Left kidney (tissue), 2 donors: ENCODE results near the gene PCDHGC3. TPM values are rescaled to one million over a fixed set of nuclear protein-coding genes. Genes with fewer than 3 reads are reported as not detected.

Experiments used
- DNase-seq: peaks from one replicate; pipeline ENCODE4 v3.0.0-alpha.2; 2013
- polyA plus RNA-seq: library from polyadenylated mRNA; unstranded; fragments of 120-200 nt; gene quantifications from one replicate; pipeline ENCODE4 v1.2.1, GENCODE V29; 2013; ENCODE audit not compliant: insufficient read length

The PCDHGC3 gene
- polyA plus RNA-seq, 1 donor: 99.2 TPM

- DNase-seq: no peak
Observed at GRCh38 chr5:141507387-141508091, 31.8 kb downstream of the PCDHGC3 start.

- no peak for DNase-seq
Observed at GRCh38 chr5:141508440-141508797, 32.7 kb downstream of the PCDHGC3 start.

GRCh38 chr5:141508798-141509611 is 33.2 kb downstream of the PCDHGC3 start:
- DNase-seq: peak; percentile 89

- DNase-seq: no peak
Observed at GRCh38 chr5:141510160-141510559, 34.4 kb downstream of the PCDHGC3 start.

- DNase-seq: no peak
Observed at GRCh38 chr5:141510850-141511601, 35.3 kb downstream of the PCDHGC3 start.

GRCh38 chr5:141511771-141512325 is 36.1 kb downstream of the PCDHGC3 start:
- DNase-seq: no peak

- DNase-seq: no peak
Observed at GRCh38 chr5:141512390-141512910, 36.7 kb downstream of the PCDHGC3 start.

GRCh38 chr5:141512911-141513626 is 37.3 kb downstream of the PCDHGC3 start:
- no peak for DNase-seq

- no peak for DNase-seq
Observed at GRCh38 chr5:141513627-141514329, 38.0 kb downstream of the PCDHGC3 start.

GRCh38 chr5:141514330-141515133 is 38.8 kb downstream of the PCDHGC3 start:
- no peak for DNase-seq

GRCh38 chr5:141515141-141515540 is 39.4 kb downstream of the PCDHGC3 start:
- DNase-seq: no peak

- DNase-seq: no peak
Observed at GRCh38 chr5:141515946-141516671, 40.3 kb downstream of the PCDHGC3 start.

- DNase-seq: no peak
Observed at GRCh38 chr5:141516672-141517025, 40.9 kb downstream of the PCDHGC3 start.

GRCh38 chr5:141517312-141517711 is 41.5 kb downstream of the PCDHGC3 start:
- no peak for DNase-seq

- no peak for DNase-seq
Observed at GRCh38 chr5:141517880-141518617, 42.3 kb downstream of the PCDHGC3 start.

- no peak for DNase-seq
Observed at GRCh38 chr5:141518618-141519015, 42.9 kb downstream of the PCDHGC3 start.

GRCh38 chr5:141519605-141520565 is 44.1 kb downstream of the PCDHGC3 start:
- no peak for DNase-seq
